Activated naive CD8-positive, alpha-beta T cell treated with anti-CD3 and anti-CD28 coated beads, Interleukin-2, amount 50 U/mL, for 24 hours (primary cell): ENCODE measurements around the gene AGBL3.
"Not testable (repeated sequence)": the region's sequence is repeated elsewhere in the genome, so short reads cannot be mapped to it uniquely, and the experiment has no call there.

Experiments used
- ATAC-seq: fragments of 150-1000 bp; cut with Tn5 transposase; one replicate; pipeline ENCODE4 v1.10.0; 2021
- DNase-seq: peaks from one replicate; pipeline ENCODE4 v3.0.0; 2021
- H3K27ac Mint-ChIP-seq: one replicate; pipeline ENCODE4 v1.8.0; 2021; ENCODE audit warnings: mild to moderate bottlenecking, mixed read lengths
- H3K27me3 Mint-ChIP-seq: one replicate; pipeline ENCODE4 v1.8.0; 2021; ENCODE audit warnings: mixed read lengths
- H3K36me3 Mint-ChIP-seq: one replicate; pipeline ENCODE4 v1.8.0; 2021; ENCODE audit warnings: low read depth, mixed read lengths
- H3K4me1 Mint-ChIP-seq: one replicate; pipeline ENCODE4 v1.8.0; 2021; ENCODE audit warnings: mixed read lengths
- H3K4me3 Mint-ChIP-seq: one replicate; pipeline ENCODE4 v1.8.0; 2021; ENCODE audit warnings: mild to moderate bottlenecking, moderate library complexity, mixed read lengths
- H3K9me3 Mint-ChIP-seq: one replicate; pipeline ENCODE4 v1.8.0; 2021; ENCODE audit warnings: mixed read lengths

The AGBL3 gene

GRCh38 chr7:134948736-134949135 lies 37.6 kb upstream of the AGBL3 start:
- Mint-ChIP-seq H3K4me1 (peaks cover 9% of the 10 kb centered on the region), H3K4me3 (no peak overlapping the region), H3K27ac (no peak overlapping the region), H3K9me3 (no peaks in the 10 kb centered on the region), H3K36me3 (no peaks in the 10 kb centered on the region), H3K27me3 (no peaks in the 10 kb centered on the region)
- DNase-seq, result no peak
- ATAC-seq, result no peak

- H3K4me1 Mint-ChIP-seq, result peaks cover 9% of the 10 kb centered on the region
- H3K27ac Mint-ChIP-seq, result no peak overlapping the region
- H3K36me3 Mint-ChIP-seq, result no peaks in the 10 kb centered on the region
- H3K4me3 Mint-ChIP-seq, result no peak overlapping the region
- ATAC-seq, result no peak
- no peaks in the 10 kb centered on the region for H3K9me3 Mint-ChIP-seq
- no peak for DNase-seq
- H3K27me3 Mint-ChIP-seq, result no peaks in the 10 kb centered on the region
Observed at GRCh38 chr7:134949171-134949570, 37.1 kb upstream of the AGBL3 start.

DNA sequence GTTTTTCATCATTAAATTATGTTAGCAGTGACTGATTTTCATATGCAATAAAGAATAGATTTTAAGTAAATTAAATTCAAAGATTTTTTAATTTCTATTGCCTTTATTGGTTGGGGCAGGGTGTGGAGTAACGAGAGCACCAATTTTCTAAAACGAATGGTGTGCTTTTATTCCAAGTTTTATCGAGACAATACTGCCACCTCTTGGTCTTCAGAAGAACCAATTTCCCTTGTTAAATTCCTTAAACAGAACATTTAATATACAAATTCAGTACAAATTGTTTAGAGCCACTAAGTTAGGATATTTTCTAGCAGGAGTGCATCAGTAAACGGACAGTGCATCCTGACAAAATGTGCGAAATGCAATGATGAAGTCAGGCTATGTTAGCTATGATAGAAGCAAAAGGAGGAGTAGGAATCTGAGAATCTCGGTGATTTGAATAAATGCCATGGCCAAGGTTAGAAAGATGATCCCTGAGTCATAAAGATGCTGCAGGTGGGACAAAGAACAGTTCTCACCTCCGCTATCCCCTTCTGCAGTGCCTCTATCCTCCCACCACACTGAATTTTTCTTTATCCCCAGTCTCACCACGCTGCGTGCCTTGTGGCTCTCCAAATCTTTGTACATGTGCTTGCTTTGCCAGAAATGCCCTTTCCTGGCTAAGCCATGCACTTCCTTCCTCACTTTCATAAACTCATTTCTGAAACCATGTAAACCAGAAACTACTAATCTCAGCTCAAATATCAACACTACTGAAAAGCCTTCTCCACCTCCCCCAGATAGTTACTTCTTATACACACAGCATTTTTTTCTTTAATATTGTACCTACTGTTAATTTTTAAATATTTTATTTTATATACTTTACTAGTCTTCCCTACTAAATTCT lies 31.9 kb upstream of the AGBL3 start:
- H3K36me3 Mint-ChIP-seq, result no peaks in the 10 kb centered on the region
- H3K27me3 Mint-ChIP-seq, result no peaks in the 10 kb centered on the region
- no peak overlapping the region for H3K4me3 Mint-ChIP-seq
- ATAC-seq (no peak), DNase-seq (no peak)
- H3K27ac Mint-ChIP-seq, result no peak overlapping the region
- H3K9me3 Mint-ChIP-seq, result no peaks in the 10 kb centered on the region
- no peaks in the 10 kb centered on the region for H3K4me1 Mint-ChIP-seq

- Mint-ChIP-seq H3K36me3 (no peaks in the 10 kb centered on the region), H3K27me3 (no peaks in the 10 kb centered on the region), H3K4me1 (no peaks in the 10 kb centered on the region), H3K9me3 (no peaks in the 10 kb centered on the region), H3K27ac (no peak overlapping the region), H3K4me3 (no peak overlapping the region)
- ATAC-seq, result no peak
- DNase-seq, result no peak
Observed at GRCh38 chr7:134957005-134957404, 29.3 kb upstream of the AGBL3 start.

- Mint-ChIP-seq H3K36me3 (no peaks in the 10 kb centered on the region), H3K4me3 (no peak overlapping the region), H3K27me3 (no peaks in the 10 kb centered on the region), H3K9me3 (no peaks in the 10 kb centered on the region), H3K4me1 (no peaks in the 10 kb centered on the region), H3K27ac (no peak overlapping the region)
- ATAC-seq (no peak), DNase-seq (no peak)
Observed at GRCh38 chr7:134959810-134960209, 26.5 kb upstream of the AGBL3 start.

GRCh38 chr7:134962270-134962780 lies 24.0 kb upstream of the AGBL3 start:
- Mint-ChIP-seq H3K27me3 (no peaks in the 10 kb centered on the region), H3K27ac (no peak overlapping the region), H3K4me3 (no peak overlapping the region), H3K4me1 (no peaks in the 10 kb centered on the region), H3K36me3 (no peaks in the 10 kb centered on the region), H3K9me3 (no peaks in the 10 kb centered on the region)
- ATAC-seq (no peak), DNase-seq (no peak)

DNA sequence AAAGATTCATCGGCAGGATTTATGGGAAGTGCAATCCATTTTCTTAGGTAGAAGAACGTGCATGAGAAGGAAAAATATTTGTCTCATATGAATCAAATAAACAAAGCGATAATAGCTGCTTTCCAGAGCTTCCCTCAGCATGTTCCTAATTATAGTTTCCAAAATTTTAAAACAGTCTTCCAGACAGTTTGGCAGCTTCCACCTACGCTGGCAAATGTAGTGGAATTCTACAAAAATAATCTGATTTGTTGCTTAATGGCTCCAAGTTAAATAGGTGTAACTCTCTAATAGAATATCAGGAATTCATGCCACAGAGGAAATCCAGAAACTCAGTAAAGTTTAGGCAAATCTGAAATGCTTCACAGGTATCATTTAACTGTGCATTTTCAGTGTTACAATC lies 23.3 kb upstream of the AGBL3 start:
- Mint-ChIP-seq H3K4me3 (no peak overlapping the region), H3K9me3 (no peaks in the 10 kb centered on the region), H3K4me1 (peaks cover 2% of the 10 kb centered on the region), H3K36me3 (no peaks in the 10 kb centered on the region), H3K27ac (no peak overlapping the region), H3K27me3 (no peaks in the 10 kb centered on the region)
- DNase-seq (no peak), ATAC-seq (no peak)

DNA sequence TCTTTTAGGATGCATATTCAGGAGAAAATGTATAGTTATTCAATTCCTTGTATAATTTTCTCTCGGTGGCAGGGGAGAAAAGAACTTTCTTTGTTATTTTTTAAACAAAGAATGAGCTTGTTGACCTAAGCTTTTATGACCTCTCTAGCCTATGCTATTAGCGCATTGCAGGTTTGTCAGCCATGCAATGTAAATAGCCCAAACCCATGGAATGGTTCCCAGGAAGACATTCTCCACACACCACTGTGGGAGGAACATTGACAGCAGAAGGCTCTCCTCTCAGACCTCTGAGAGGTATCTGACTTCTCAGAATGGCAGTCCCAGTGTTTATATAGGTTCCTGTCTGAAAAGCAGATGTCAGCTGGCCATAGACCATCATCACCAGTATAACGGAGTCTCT lies 19.6 kb upstream of the AGBL3 start:
- H3K27me3 Mint-ChIP-seq, result no peaks in the 10 kb centered on the region
- no peak overlapping the region for H3K4me3 Mint-ChIP-seq
- DNase-seq (no peak), ATAC-seq (no peak)
- H3K4me1 Mint-ChIP-seq, result peaks cover 2% of the 10 kb centered on the region
- no peaks in the 10 kb centered on the region for H3K36me3 Mint-ChIP-seq
- no peaks in the 10 kb centered on the region for H3K9me3 Mint-ChIP-seq
- H3K27ac Mint-ChIP-seq, result no peak overlapping the region

DNA sequence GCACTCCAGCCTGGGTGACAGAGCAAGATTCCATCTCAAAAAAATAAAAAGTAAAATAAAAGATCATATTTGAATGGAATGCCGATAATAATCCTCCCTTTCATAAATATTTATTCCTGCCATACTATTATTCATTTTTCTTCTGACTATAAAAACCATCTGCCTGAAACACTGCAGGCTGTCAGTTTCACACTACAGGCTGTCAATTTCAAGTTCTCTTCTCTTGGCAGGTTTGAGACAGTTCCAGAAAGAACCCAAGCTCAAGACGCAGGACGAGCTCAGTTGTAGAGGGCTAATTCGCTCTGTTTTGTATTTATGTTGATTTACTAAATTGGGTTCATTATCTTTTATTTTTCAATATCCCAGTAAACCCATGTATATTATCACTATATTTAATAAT lies 18.2 kb upstream of the AGBL3 start:
- Mint-ChIP-seq H3K27ac (no peak overlapping the region), H3K4me1 (peaks cover 2% of the 10 kb centered on the region), H3K27me3 (no peaks in the 10 kb centered on the region), H3K36me3 (no peaks in the 10 kb centered on the region), H3K4me3 (no peak overlapping the region), H3K9me3 (no peaks in the 10 kb centered on the region)
- ATAC-seq (no peak), DNase-seq (no peak)

DNA sequence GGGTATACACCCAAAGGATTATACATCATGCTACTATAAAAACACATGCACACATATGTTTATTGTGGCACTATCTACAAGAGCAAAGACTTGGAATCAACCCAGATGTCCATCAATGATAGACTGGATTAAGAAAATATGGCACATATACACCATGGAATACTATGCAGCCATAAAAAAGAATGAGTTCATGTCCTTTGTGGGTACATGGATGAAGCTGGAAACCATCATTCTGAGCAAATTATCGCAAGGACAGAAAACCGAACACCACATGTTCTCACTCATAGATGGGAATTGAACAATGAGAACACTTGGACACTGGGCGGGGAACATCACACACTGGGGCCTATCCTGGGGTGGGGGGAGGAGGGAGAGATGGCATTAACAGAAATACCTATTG lies 4.7 kb upstream of the AGBL3 start:
- not testable (repeated sequence) for H3K4me3 Mint-ChIP-seq, H3K9me3 Mint-ChIP-seq, ATAC-seq, H3K36me3 Mint-ChIP-seq, DNase-seq, H3K27ac Mint-ChIP-seq, H3K27me3 Mint-ChIP-seq
- H3K4me1 Mint-ChIP-seq, result peaks cover 12% of the 10 kb centered on the region

GRCh38 chr7:134985894-134986362 lies 380 bp upstream of the AGBL3 start:
- no peaks in the 10 kb centered on the region for H3K27me3 Mint-ChIP-seq
- no peaks in the 10 kb centered on the region for H3K9me3 Mint-ChIP-seq
- H3K4me1 Mint-ChIP-seq, result peaks cover 34% of the 10 kb centered on the region
- peak overlapping the region; percentile 94 for H3K27ac Mint-ChIP-seq
- DNase-seq (no peak), ATAC-seq (peak; percentile 48)
- H3K36me3 Mint-ChIP-seq, result peaks cover 12% of the 10 kb centered on the region
- H3K4me3 Mint-ChIP-seq, result peak overlapping the region; percentile 93

DNA sequence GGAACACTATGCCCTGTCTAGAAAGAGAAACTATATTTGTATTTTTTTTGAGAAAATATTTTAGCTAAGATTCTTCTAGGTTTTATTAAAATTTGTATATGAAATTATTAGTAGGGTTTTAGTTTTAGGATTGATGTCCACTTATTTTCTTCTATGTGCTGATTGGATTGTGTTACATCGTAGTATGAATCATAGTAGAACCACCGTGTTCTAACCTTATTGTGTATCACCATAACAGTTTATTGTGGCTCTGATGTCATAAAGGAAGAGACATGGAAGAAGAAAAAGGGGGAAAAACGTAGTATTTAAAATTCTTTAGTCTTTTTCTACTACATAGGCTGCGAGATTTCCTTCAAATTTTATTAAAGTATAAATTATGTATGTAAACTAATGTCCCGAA lies 1.9 kb downstream of the AGBL3 start:
- DNase-seq (no peak), ATAC-seq (no peak)
- peak overlapping the region; percentile 68 for H3K4me3 Mint-ChIP-seq
- H3K27ac Mint-ChIP-seq, result peak overlapping the region; percentile 60
- peaks cover 21% of the 10 kb centered on the region for H3K36me3 Mint-ChIP-seq
- no peaks in the 10 kb centered on the region for H3K27me3 Mint-ChIP-seq
- peaks cover 56% of the 10 kb centered on the region for H3K4me1 Mint-ChIP-seq
- H3K9me3 Mint-ChIP-seq, result no peaks in the 10 kb centered on the region

- Mint-ChIP-seq H3K27ac (peak overlapping the region; percentile 84), H3K9me3 (no peaks in the 10 kb centered on the region), H3K4me1 (peaks cover 80% of the 10 kb centered on the region), H3K36me3 (peaks cover 40% of the 10 kb centered on the region), H3K27me3 (no peaks in the 10 kb centered on the region), H3K4me3 (no peak overlapping the region)
- ATAC-seq (no peak), DNase-seq (no peak)
Observed at GRCh38 chr7:134991469-134992339, 5.4 kb downstream of the AGBL3 start.

DNA sequence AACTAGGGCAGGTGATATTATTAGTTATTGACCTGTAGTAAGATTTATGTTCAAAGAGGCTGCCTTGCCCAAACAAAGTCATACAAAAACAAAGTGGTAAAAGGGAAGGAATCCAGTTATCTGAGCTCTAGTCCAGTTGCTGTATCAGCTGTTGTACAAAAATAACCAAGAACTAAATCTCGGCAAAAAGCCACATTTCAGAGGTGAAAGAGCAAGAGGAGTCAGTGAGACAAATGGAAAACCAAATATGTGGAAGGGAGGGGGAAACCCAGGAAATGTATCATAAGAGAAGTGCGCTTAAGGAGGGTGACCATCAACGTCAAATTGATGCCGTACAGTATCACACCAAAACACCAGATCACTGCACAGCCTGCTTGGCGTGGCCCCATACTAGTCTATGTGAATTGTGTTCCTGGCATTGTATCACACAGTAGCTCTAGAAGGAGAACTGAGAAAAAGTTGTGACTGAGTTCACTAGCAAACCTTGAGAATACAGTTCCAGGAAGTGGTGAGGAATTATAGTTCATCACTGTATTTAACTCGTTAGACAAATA lies 6.4 kb downstream of the AGBL3 start:
- Mint-ChIP-seq H3K27me3 (no peaks in the 10 kb centered on the region), H3K4me1 (peaks cover 81% of the 10 kb centered on the region), H3K36me3 (peaks cover 40% of the 10 kb centered on the region), H3K4me3 (peak overlapping the region; percentile 65), H3K27ac (peak overlapping the region; percentile 84), H3K9me3 (no peaks in the 10 kb centered on the region)
- DNase-seq (peak; percentile 41), ATAC-seq (peak; percentile 93)
